H1 (cell line): ENCODE results near the gene CEBPZ. TPM values are rescaled to one million over a fixed set of nuclear protein-coding genes. Genes with fewer than 3 reads are reported as not detected.

Experiments used
- ATF2 ChIP-seq: IDR thresholded peaks from 2 replicates; pipeline ENCODE4 v1.6.1; 2012; ENCODE audit warnings: low read length, inconsistent platforms
- ATF3 ChIP-seq: IDR thresholded peaks from 2 replicates; pipeline ENCODE4 v1.6.1; 2011; ENCODE audit warnings: low read depth, mild to moderate bottlenecking, low read length; ENCODE audit not compliant: insufficient read depth
- CBX5 ChIP-seq: fragments of 300-800, 300-1000 bp; sonication (generic); IDR thresholded peaks from 2 replicates; pipeline ENCODE4 v1.7.1; 2016; ENCODE audit warnings: antibody characterized with exemption, low read length, low read depth
- EZH2 ChIP-seq: fragments of 200-600 bp; sonication (generic); IDR thresholded peaks from 2 replicates; pipeline ENCODE4 v1.7.1; 2012; ENCODE audit warnings: low read depth, mild to moderate bottlenecking, moderate library complexity, low read length, inconsistent platforms; ENCODE audit not compliant: severe bottlenecking
- JUN ChIP-seq: IDR thresholded peaks from 2 replicates; pipeline ENCODE4 v1.6.1; 2011; ENCODE audit warnings: low read depth, mild to moderate bottlenecking, improper control_type of control experiment, low read length
- MAFK ChIP-seq: IDR thresholded peaks from 2 replicates; pipeline ENCODE4 v1.6.1; 2012; ENCODE audit warnings: low read depth, mild to moderate bottlenecking, improper control_type of control experiment, low read length
- NRF1 ChIP-seq: IDR thresholded peaks from 2 replicates; pipeline ENCODE4 v1.6.1; 2011; ENCODE audit warnings: mild to moderate bottlenecking, low read depth, low read length, improper control_type of control experiment
- polyA plus RNA-seq, 7 experiments: library from polyadenylated mRNA; depleted of rRNA in 3 of 7; stranded (reverse) in 5 of 7; unstranded in 2 of 7; fragments of >200 nt in 5 of 7; fragments of 200-250 nt in 2 of 7; gene quantifications; 1 replicate in 5 of 7; 2 replicates in 1 of 7; 4 replicates in 1 of 7; pipeline versions ENCODE4 v1.2.1 to v1.2.3, GENCODE V29; 2011 to 2013; ENCODE audit warnings: missing spikeins in 2 of 7, mixed read lengths in 2 of 7
- total RNA-seq: library from RNA; stranded (reverse); fragmentation: NEBNext Ultra II Directional; extraction: Animal tissue kit (Norgen Biotek cat#: 25700); gene quantifications from 2 replicates; pipeline ENCODE4 v1.2.1, GENCODE V29; 2021

Gene CEBPZ
- total and polyA plus RNA-seq, 2 of the 8 experiments (the other 6 are each of a cell fraction or from before 2014, with no cell fraction given): 19.1 to 201 TPM

- TF ChIP-seq CBX5 (no peak), EZH2 (no peak), JUN (no peak), MAFK (no peak), NRF1 (no peak), ATF3 (no peak), ATF2 (no peak)
Measured at GRCh38 chr2:37246205-37246604, 14.8 kb upstream of the CEBPZ start (continued).
